Tibial nerve (tissue), 4 donors: Measurements from ENCODE around the gene RAPGEF5.

Source experiments
- EP300 ChIP-seq, 2 donors: sonication (generic); formaldehyde crosslinking; IDR thresholded peaks; one replicate each; pipeline ENCODE4 v1.6.1; 2017; ENCODE audit warnings: antibody characterized with exemption in 2 of 2, mild to moderate bottlenecking in 1 of 2
- POLR2A ChIP-seq, 2 donors: fragments of 450-650 bp; IDR thresholded peaks; one replicate each; pipeline ENCODE4 v1.6.1; 2017; ENCODE audit warnings: antibody characterized with exemption in 2 of 2, mild to moderate bottlenecking in 2 of 2, moderate library complexity in 2 of 2
- TF ChIP-seq, protein P1 (sequence below), 5 experiments: fragments of 200-600 bp in 3 of 5; fragments of 450-650 bp in 2 of 5; sonication (generic) in 3 of 5; IDR thresholded peaks; one replicate each; pipeline ENCODE4 v1.5.1; 2016 to 2019; ENCODE audit warnings: antibody characterized with exemption in 5 of 5, mild to moderate bottlenecking in 3 of 5, moderate library complexity in 2 of 5

DNA sequence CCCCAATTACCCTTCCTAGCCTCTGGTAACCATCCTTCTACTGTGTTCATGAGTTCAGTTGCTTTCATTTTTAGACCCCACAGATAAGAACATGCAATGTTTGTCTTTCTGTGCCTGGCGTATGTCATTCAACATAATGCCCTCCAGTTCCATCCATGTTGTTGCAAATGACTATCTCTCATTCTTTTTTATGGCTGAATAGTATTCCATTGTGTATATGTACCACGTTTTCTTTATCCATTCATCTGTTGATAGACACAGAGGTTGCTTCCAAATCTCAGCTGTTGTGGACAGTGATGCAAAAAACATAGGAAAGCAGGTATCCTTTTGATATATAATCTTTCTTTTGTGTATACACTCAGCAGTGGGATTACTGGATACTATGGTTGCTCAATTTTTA is 51.2 kb downstream of the RAPGEF5 start:
- TF ChIP-seq, protein P1, sequence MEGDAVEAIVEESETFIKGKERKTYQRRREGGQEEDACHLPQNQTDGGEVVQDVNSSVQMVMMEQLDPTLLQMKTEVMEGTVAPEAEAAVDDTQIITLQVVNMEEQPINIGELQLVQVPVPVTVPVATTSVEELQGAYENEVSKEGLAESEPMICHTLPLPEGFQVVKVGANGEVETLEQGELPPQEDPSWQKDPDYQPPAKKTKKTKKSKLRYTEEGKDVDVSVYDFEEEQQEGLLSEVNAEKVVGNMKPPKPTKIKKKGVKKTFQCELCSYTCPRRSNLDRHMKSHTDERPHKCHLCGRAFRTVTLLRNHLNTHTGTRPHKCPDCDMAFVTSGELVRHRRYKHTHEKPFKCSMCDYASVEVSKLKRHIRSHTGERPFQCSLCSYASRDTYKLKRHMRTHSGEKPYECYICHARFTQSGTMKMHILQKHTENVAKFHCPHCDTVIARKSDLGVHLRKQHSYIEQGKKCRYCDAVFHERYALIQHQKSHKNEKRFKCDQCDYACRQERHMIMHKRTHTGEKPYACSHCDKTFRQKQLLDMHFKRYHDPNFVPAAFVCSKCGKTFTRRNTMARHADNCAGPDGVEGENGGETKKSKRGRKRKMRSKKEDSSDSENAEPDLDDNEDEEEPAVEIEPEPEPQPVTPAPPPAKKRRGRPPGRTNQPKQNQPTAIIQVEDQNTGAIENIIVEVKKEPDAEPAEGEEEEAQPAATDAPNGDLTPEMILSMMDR (IDR thresholded peaks at IDR 0.05) = no peak
- TF ChIP-seq EP300 (IDR thresholded peaks at IDR 0.05) (no peak), POLR2A (IDR thresholded peaks at IDR 0.05) (no peak)
